Measurements from ENCODE around the gene SORL1.

The SORL1 gene

DNA sequence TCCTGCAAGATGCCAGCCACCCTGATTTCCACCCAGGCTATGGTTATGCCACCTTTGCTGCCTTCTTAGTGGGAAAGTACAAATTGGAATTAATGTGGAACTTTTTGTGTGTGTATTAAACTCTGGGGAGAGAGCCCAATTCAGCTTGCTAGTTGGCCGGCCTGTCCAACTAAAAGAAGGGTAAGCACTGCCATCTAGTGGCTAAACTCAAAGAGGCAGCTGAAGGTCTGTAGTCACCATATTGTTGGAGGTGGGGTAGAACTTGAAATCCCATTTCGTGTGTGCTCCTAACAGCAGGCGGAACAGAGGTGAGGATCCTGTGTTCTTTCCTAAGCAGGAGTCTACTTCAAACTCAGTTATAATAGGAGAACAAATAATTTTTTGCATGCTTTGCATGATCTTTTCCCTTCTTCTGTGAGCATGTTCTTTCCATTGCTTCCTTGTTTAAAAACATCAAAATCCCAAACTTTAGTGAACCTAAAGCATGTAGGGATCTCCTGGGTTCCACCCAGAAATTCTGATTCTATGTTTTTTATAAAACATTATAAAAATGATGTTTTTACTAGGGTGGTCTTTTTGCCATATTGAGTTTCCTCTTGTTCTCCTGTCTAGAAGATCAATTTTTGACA, 139.4 kb downstream of the SORL1 start:
- peak; percentile 82 for DNase-seq

DNA sequence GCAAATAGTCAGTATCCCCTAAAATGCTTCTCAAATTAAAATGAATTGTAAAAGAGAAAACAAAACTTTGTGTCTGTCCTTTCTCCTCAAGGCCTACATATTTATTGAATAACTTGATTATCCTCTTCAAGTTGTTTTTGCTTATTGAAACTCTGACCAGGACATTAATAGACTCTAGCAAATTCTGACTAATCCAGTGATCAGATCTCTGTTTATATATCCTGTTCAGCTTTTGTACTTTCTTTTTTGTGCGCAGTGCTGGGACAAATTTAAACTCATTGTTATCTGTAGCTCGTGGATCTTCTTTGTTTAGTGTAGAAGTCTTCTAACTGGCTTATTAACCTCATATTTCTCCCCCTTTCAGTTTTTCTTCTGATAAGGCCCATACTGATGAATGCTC, 140.6 kb downstream of the SORL1 start:
- DNase-seq, result no peak

DNA sequence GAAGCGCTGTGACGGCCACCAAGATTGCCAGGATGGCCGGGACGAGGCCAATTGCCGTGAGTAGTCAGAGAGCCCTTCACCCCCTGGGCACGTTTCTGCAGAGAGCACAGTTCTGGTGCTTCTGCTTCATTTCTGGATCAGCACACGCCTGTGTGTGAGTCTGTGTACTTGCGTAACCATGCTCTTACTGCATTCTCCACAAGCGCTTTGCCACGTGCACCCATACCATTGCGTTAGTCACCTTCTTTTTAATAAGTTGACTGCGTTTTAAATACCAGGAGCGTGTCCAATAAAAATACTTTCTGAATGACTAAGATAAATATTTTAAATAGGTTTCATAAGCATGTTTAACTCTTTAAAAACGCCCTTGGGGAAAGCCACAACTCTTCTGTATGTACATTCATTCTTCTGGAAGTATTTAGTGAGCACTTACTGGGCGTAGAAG, 143.6 kb downstream of the SORL1 start:
- DNase-seq, result no peak

DNA sequence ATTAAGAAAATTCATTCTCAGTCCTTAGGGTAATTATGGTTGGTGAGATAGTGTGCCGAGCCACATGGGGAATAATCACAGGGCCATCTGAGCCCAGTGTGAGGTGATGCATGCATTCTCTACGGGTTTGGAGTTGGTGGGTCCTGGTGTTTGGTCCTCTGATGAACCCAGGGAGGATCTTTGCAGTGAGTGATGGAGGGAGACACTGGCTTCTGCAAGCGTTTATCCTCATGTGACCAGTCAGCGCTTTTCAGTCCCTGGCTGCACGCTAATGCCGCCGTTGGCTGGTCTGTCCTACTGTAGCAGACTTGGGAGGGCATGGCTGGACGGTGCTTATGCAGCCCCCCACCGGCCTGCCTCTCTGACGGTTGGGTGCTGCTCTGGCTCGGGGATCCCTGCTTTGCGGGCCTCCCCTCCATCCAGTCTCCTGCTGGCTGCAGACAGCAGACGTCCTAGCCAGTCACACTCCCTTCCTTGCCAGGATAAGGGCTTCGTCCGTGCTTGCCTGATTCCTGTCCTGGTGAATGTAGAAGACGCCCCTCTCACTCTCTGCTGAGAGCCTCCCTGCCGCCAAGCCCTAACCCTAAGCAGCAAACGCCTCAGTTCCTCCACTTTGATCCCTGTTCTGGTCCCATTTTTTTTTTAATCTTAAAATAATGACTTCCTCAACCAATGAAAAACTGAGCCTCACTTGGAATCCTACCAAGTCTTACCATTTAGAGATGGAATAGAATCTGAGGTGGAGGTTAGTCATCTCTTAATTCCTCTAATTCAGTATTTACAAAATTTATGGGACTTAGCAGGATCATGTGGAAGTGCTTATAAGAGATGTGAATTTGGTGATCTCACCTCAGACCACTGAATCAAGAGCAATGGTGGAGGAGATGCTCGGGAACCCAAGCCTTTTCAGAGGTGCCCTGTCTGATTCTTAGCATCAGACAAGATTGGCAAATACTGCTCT, 144.4 kb downstream of the SORL1 start:
- no peak for DNase-seq

DNA sequence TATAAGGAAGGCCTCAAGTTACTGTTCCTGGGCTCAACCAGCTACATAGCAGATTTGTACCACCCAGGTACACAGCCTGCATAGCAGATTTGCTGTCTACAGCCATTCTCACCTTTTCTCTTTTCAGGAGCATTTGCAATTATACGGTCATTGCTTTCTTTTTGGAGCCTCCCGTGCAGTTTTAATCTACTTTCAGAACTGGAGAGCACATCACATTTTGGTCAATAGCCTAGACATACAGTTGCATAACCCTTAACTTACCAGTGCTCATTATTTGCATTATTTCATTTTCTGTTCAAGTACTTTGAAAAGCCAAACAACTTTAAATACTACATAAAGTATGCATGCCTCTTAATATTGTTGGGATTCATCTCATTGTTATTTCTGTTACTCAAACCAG, 151.2 kb downstream of the SORL1 start:
- DNase-seq, result no peak

DNA sequence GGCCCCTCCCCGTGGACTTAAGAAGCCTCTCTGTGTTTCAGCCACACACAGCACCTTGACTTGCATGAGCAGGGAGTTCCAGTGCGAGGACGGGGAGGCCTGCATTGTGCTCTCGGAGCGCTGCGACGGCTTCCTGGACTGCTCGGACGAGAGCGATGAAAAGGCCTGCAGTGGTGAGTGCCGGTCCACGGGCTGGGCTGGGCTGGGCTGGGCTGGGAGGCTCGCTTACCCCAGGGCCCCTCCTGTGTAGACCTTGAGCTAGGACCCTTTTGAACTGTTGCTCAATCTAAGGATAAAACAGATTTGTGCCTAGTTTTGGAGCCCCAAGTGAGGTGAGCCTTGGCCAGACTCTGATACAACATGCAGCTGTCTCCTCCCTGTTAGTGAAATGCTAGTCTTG, 152.0 kb downstream of the SORL1 start:
- DNase-seq, result no peak

DNA sequence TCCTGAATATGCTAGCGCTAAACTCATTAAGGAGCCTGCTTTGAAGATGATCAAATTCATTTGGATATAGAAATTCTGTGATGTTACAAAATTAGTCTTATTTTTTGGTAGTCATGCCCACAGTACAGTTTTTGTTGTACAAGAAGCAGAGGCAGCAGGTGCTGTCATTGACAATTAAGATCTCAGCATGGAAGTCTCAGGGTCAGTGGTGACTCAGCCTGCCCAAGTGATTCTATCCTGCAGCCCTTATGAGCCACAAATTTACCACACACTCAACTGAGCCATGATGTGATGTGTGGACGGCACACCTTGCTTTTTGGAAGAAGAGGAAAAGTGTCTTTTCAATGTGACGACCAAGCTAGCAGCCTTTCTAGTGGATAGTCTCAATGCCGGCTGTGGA, 154.2 kb downstream of the SORL1 start:
- DNase-seq, result no peak

DNA sequence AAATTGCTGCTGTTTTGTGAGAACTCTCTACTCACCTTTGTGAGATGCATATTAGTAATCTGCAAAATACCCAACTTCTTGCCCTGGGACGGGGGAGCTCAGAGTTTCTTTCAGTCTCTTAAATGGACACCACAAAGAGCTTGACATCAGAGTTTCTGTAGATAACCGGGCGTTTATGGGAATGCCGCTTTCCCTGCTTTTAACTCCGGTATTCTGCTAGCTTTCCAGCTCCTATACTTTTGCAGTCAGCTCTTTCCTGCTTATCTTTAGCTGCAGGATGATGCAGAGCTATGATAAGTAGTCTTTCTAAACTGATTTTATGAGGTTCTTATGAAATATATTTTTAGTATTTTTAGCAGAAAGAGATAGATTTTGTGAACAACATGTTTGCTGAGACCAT, 155.2 kb downstream of the SORL1 start:
- no peak for DNase-seq

DNA sequence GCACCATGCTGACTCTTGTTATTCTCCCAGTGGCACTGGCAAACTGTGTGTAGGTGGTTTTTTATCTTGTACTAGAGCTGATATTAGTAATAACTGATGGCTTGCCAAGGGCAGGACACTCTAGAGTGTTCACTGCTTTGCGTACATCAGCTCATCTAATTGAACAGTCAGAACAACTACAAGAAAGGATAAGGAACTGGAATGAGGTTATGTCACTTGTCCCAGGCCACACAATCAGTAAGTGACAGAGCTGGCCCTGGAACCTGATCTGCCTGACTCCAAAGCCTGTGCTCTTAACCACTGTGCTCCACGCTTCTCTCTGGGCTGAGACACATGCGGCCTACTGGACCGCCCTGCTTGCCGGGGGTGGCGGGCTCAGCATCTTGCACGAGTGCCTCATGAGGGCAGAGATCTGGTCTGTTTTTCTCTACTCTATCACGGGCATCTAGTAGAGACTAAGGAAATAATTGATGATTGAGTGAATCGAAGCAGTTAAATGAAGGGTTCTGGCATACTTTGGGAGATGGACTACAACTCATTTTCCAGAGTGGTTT, 156.5 kb downstream of the SORL1 start:
- no peak for DNase-seq

DNA sequence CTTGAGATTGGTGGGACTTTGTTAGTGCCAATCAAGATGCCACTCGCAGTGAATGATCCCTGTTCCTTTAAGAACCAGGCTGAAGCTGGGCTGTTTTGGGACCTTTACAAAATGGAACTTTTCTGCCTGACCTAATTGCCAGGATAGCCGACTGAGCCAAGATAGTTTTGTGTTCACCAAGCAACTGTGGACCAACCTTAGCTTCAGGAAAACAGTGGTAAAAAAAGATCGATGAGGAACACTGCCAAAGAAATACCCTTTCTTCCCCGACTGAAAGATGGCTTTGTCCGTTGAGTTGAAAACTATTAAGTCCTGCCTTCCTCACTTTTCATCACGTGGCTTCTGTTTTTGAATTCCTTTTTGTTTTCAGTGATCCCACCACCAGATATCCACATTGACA, 158.6 kb downstream of the SORL1 start:
- DNase-seq, result no peak

DNA sequence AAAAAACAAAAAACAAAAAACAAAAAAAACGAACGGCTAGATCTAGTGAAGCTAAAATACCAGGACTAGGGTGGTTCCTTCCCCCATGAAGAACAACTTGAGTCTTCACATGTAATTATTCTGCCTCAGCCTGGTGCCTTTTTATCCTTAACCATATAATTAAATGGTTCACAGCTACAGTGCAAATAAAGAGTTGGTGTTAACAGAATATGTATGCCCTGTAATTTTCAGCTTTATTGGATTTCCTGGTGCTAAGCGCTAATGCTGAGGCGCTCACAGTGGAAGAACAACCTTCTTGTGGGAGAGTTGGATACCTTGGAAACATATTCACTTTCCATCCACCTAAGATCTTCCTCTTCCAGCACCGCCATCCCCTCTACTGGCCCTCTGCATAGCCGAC, 159.1 kb downstream of the SORL1 start:
- DNase-seq, result no peak

DNA sequence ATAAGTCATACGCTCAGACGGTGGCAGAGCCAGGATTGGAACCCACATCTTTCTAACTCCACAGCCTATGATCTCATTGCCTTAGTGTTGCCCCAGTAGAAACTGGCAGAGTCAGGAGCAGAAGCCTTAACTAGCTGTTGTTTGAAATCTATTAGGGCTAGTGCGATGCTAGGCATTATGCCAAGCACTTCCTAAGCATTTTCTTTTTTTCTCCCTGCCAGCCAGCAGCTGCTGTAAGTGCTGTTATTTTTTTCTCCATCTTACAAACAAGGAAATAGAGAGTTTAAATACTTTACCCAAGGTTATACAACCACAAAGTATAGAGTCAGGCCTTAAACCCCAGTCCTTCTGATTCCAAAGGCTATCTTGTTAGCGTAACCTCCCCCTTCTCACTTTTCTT, 161.6 kb downstream of the SORL1 start:
- DNase-seq, result no peak

DNA sequence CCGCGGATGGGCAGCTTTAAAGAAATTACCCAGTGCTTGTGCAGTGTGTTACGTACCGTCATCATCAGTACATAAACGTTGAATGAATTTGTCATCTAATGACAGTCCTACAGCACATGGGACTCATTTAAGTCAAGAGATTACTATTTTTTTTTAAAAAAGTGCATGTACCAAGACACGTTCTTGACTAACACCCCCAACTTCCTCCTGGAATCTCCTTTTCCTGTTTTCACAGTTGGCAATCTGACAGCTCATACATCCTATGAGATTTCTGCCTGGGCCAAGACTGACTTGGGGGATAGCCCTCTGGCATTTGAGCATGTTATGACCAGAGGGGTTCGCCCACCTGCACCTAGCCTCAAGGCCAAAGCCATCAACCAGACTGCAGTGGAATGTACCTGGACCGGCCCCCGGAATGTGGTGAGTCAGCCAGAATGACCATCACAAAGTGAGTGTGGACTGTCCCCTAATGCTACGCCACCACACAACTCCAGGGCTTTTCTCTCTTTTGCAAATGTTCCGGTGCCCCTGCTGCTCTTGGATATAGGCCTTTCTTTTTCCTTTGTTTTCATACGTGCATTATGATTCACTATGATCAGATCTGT, 162.6 kb downstream of the SORL1 start:
- DNase-seq, result peak; percentile 87

DNA sequence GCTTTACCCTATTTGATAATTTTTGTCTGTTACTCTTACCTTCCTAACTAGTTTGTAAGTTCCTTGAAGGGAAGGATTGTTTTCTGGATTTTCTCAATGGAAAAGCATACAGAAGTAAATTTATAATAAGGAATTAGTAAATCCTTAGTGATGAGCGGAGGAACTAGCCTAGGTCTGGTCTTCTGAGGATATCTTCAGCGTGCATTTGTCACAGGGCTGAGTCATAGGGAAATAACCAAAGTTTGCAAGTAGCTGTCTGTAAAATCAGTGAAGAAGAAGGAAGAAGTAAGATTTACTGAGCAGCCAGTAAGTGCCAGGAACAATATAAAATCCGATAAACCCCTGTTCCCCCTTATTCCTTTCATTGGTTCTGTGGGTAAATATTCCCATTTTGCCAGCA, 163.4 kb downstream of the SORL1 start:
- no peak for DNase-seq

DNA sequence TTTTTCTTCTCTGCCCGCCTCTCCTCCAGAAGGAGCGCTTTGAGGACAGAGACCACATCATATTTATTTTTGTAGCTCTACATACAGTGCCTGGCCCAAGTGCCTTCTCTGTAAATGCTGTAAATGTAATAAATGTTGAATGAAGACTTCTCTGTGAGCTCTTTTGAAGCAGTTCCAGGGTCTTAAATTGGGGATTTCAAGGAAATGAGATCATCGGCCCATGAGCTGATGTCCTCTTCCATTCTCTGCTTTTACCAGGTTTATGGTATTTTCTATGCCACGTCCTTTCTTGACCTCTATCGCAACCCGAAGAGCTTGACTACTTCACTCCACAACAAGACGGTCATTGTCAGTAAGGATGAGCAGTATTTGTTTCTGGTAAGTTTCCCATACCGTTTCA, 166.4 kb downstream of the SORL1 start:
- DNase-seq, result no peak

DNA sequence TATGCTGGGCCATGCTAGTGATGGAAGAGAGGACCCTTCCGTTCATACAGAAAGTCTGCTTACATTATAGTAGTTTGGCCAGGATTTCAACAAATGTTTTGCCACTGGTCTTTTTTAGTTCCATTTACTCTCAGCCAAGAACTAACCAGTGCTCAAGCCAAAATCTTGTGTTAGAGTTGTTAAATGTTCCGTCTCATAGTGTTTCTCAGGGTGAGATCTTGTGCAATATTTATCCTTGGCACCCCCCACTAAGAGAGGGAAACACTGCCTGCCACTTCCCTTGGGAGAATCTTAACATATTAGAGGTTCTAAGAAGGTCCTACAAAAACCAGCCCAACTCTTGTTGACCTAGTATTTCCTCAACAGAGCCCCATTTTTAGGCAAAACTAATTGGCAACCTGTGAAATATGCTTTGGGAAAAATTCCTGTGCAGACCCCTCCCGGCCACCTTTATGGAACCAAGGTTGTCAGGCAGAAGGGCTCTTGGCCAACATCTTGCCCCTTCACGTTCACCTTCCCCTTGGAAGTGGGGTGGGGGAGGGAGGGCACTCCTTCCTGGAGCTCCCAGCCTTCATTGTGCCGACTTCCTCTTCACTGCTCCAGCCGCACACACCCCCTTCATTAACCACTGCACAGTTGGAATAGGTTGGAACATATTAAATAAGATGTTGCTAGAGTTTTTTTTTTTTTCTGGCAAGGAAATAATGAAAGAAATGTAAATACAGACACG, 173.8 kb downstream of the SORL1 start:
- DNase-seq, result no peak

DNA sequence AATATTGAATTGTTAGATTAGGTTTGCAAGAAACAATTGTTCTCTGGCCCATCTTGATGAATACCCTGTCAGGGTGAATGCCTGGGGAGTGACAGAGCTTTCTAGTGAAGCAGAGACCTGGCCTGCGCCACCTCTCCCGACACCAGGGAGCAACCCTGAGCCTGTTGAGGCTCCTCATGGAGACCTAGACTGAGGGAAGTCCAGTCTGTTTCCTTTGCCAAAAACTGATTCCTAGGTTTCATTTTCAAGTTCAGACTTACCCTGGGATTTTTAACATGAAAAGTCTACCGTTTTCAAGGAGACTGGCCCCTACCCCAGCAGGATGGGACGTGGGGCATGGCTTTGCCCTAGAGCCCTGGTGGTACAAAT, 174.4 kb downstream of the SORL1 start:
- DNase-seq, result no peak

DNA sequence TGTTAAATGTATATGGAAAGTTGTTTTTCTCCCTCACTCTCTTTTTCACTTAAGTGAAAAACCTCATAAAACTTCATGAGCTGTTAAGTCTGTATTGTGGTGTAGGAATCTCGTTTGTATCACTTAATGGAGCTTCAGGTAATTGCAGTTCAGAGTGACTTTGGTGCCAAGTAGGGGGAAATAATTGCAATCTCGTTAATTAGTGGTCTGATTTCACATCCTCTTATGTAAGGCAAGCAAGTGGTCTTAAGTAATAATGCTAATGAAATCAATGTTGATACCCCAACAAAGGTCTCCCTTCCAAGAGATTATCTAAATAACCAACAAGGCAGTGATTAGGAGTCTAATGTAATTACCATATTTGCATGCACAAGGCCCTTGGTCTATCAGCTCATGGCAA, 174.9 kb downstream of the SORL1 start:
- no peak for DNase-seq

DNA sequence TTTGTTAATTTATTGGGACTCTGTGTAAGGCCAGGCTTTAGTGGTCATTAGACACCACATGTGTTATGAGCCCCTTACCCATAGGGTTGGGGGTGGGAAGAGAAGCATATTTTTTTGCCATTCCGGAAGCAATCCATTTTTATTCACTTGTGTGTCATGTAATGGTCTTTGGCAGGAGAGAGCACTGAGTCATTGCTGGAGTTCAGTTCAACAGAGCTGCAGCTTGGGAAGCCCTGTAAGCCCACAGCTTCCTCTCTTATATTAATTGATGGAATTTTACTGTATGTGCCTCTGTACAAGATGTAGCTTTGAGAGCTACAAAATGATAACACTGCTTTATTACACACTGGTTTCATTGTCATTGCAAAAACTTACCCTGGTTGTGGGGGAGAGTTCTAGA, 177.9 kb downstream of the SORL1 start:
- no peak for DNase-seq

DNA sequence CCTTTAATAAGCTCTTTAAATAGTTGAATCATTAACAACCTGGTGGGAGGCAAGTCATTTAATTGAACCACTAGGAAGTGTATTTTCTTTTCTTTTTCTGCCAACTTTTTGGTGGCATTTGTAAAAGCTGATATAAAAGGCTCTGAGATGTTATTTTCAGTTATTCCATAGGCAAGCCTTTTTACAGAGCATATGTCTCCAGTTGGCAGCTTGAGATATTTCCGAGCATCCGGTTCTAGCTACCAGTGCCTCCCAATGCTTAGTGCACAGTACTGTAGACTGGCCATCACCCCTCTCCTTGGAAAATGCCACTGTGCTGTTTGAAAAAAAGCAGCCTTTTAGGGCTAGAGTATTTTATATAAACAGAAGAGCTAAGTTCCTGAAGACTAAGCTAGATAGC, 179.3 kb downstream of the SORL1 start:
- no peak for DNase-seq

DNA sequence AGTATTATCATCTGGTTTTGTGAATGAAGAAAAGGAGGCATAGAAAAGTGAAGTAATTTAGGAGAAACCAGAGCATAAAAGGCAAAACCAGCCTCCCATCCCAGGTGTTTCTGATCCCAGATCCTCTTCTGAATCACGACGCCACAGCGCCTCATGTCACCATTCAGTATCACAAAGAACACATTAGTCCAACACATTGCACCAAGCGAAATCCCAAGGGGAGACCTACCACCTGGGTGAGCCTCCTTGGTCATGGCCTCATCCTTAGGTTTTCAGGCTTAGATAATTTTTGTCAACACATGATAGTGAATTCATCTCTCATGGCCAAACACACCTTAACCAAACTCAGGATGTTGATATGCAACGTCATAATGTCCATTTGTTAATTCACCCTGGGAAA, 182.2 kb downstream of the SORL1 start:
- no peak for DNase-seq

DNA sequence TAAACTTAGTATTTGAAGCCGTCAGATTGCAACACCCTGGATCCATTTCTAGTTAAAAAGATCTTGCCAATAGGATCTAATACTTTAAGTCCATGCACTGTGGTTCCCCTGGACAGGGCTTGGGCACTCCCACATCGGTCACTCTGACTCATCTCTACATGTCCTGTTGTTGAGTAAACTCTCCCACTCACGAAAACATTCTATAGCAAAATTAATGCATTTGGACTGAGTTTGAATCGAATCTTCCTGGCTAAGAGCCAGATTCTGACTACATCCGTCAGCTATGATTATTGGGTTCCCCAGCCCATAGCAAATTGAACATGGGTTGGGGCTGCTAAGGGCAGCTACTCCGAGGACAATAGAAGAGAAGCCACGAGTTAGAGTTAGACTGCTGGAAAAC, 182.8 kb downstream of the SORL1 start:
- no peak for DNase-seq

Measured in islet precursor cell (in vitro differentiated cells).